Gastroesophageal sphincter (tissue), 4 donors: Measurements from ENCODE around the gene TFE3. TPM values are rescaled to one million over a fixed set of nuclear protein-coding genes. Genes with fewer than 3 reads are reported as not detected.

Experiments
- ATAC-seq: fragments of 150-250 bp; one replicate; pipeline ENCODE4 v1.9.1; 2016; ENCODE audit warnings: mild to moderate bottlenecking, moderate library complexity
- H3K27ac ChIP-seq, 4 donors: fragments of 200-600 bp; sonication (generic) in 3 of 4; 1 replicate in 3 of 4; 2 replicates in 1 of 4; pipeline ENCODE4 v1.5.1; 2016 to 2019
- H3K27me3 ChIP-seq: fragments of 200-600 bp; sonication (generic); one replicate; pipeline ENCODE4 v1.5.1; 2019
- H3K36me3 ChIP-seq, 2 donors: fragments of 200-600 bp; sonication (generic); one replicate each; pipeline ENCODE4 v1.5.1; 2019; ENCODE audit warnings: control low read depth in 1 of 2
- H3K4me1 ChIP-seq, 3 donors: fragments of 200-600 bp; sonication (generic); 1 replicate in 2 of 3; 2 replicates in 1 of 3; pipeline ENCODE4 v1.5.1; 2016 to 2019; ENCODE audit warnings: control low read depth in 2 of 3
- H3K4me3 ChIP-seq, 2 donors: fragments of 200-600 bp; sonication (generic); one replicate each; pipeline ENCODE4 v1.5.1; 2019; ENCODE audit warnings: mild to moderate bottlenecking in 1 of 2, moderate library complexity in 1 of 2
- H3K9me3 ChIP-seq, 3 donors: fragments of 200-600 bp; sonication (generic); one replicate each; pipeline ENCODE4 v1.5.1; 2017 to 2019; ENCODE audit warnings: control low read depth in 2 of 3
- CTCF ChIP-seq, 4 experiments: fragments of 200-600 bp in 2 of 4; fragments of 450-650 bp in 2 of 4; sonication (generic) in 1 of 4; IDR thresholded peaks; one replicate each; pipeline ENCODE4 v1.5.1; 2017 to 2019; ENCODE audit warnings: antibody characterized with exemption in 4 of 4, mild to moderate bottlenecking in 2 of 4, moderate library complexity in 2 of 4
- EP300 ChIP-seq: sonication (generic); formaldehyde crosslinking; IDR thresholded peaks from one replicate; pipeline ENCODE4 v1.6.1; 2017; ENCODE audit warnings: antibody characterized with exemption, mild to moderate bottlenecking
- POLR2A ChIP-seq, 2 donors: fragments of 450-650 bp; IDR thresholded peaks; one replicate each; pipeline ENCODE4 v1.6.1; 2017; ENCODE audit warnings: antibody characterized with exemption in 2 of 2, mild to moderate bottlenecking in 2 of 2, moderate library complexity in 1 of 2
- POLR2AphosphoS5 ChIP-seq: sonication (generic); formaldehyde crosslinking; IDR thresholded peaks from one replicate; pipeline ENCODE4 v1.6.1; 2017; ENCODE audit warnings: antibody characterized with exemption
- whole genome bisulfite sequencing, 2 donors: methylation state at CpG; one replicate each; pipeline ENCODE4 v1.1.5; 2018; ENCODE audit warnings: low coverage in 1 of 2; 5-methylcytosine and 5-hydroxymethylcytosine counted together
- total RNA-seq, 4 donors: library from RNA; depleted of rRNA; stranded (reverse); fragments of >200 nt; gene quantifications; one replicate each; pipeline ENCODE4 v1.1.0, GENCODE V29; 2016

Gene TFE3
- total RNA-seq, 4 donors from 2014 or later = 85.8 to 165 (median 107) TPM

GRCh38 chrX:49060914-49061313, 17.8 kb upstream of the TFE3 start:
- Histone ChIP-seq H3K27me3 (no peaks in the 10 kb centered on the region), H3K27ac (no peak overlapping the region), H3K9me3 (no peaks in the 10 kb centered on the region), H3K4me3 (no peak overlapping the region), H3K4me1 (peaks cover 0 to 10% (median 0%) of the 10 kb centered on the region in 3 donors), H3K36me3 (peaks cover 0 to 35% of the 10 kb centered on the region in 2 donors)
- no peak for ATAC-seq
- WGBS, 2 donors = 90% methylated on average over 2 of the region's 3 CpGs; no CpG with 5 or more reads in 1 of the 2 donors
- TF ChIP-seq POLR2AphosphoS5 (no peak), CTCF (IDR thresholded peaks at IDR 0.05) (no peak), EP300 (no peak), POLR2A (IDR thresholded peaks at IDR 0.05) (no peak)

- Histone ChIP-seq H3K27ac (peak overlapping the region in 3 of 4 donors; percentile 24 to 55 (median 46)), H3K36me3 (peaks cover 0 to 23% of the 10 kb centered on the region in 2 donors), H3K9me3 (no peaks in the 10 kb centered on the region), H3K27me3 (no peaks in the 10 kb centered on the region), H3K4me1 (peaks cover 0 to 14% (median 0%) of the 10 kb centered on the region in 3 donors), H3K4me3 (no peak overlapping the region)
- WGBS, 2 donors = 57% methylated on average over 1 of the region's 10 CpGs; no CpG with 5 or more reads in 1 of the 2 donors
- TF ChIP-seq CTCF (IDR thresholded peaks at IDR 0.05) (no peak), EP300 (no peak), POLR2A (IDR thresholded peaks at IDR 0.05) (no peak), POLR2AphosphoS5 (no peak)
- no peak for ATAC-seq
These were observed 16.5 kb upstream of the TFE3 start for GRCh38 chrX:49059681-49060085.

- H3K4me1 ChIP-seq = peaks cover 0 to 16% (median 0%) of the 10 kb centered on the region in 3 donors
- ATAC-seq = no peak
- peak overlapping the region in 1 of 2 donors; percentile 10 for H3K4me3 ChIP-seq
- 0 to 77% methylated on average over 1 to 5 of the region's 6 CpGs for WGBS, 2 donors
- no peaks in the 10 kb centered on the region for H3K9me3 ChIP-seq
- TF ChIP-seq CTCF (IDR thresholded peaks at IDR 0.05) = no peak
- TF ChIP-seq POLR2AphosphoS5 = no peak
- TF ChIP-seq POLR2A (IDR thresholded peaks at IDR 0.05) = no peak
- TF ChIP-seq EP300 = no peak
- H3K27ac ChIP-seq = peak overlapping the region in 3 of 4 donors; percentile 24 to 55 (median 46)
- no peaks in the 10 kb centered on the region for H3K27me3 ChIP-seq
- H3K36me3 ChIP-seq = peaks cover 0 to 18% of the 10 kb centered on the region in 2 donors
These were observed 16.0 kb upstream of the TFE3 start for GRCh38 chrX:49059201-49059600.

- no peak for ATAC-seq
These were observed 15.6 kb upstream of the TFE3 start, which contains the start of gene CCDC120 for GRCh38 chrX:49058794-49059193. Gene CCDC120 (plus strand): TSS chrX:49058999. CDS start chrX:49062042, 3,043 bp downstream.

More at GRCh38 chrX:49058794-49059193, 15.6 kb upstream of the TFE3 start, which contains the start of gene CCDC120:
- peak within 1 kb of the TSS in 1 of 2 donors; percentile 10 for H3K4me3 ChIP-seq
- H3K27me3 ChIP-seq = no peaks in the 10 kb centered on the region
- H3K27ac ChIP-seq = peak within 1 kb of the TSS in 3 of 4 donors; percentile 24 to 55 (median 46)
- H3K4me1 ChIP-seq = peaks cover 0 to 16% (median 0%) of the 10 kb centered on the region in 3 donors
- no peaks in the 10 kb centered on the region for H3K9me3 ChIP-seq
- no CpG with 5 or more reads among the region's 5 CpGs for WGBS, 2 donors
- no peak for TF ChIP-seq POLR2A (IDR thresholded peaks at IDR 0.05)
- TF ChIP-seq POLR2AphosphoS5 = no peak
- no peak for TF ChIP-seq CTCF (IDR thresholded peaks at IDR 0.05)
- H3K36me3 ChIP-seq = peaks cover 0 to 14% of the 10 kb centered on the region in 2 donors
